ENCODE results near the gene SHF. TPM values are rescaled to one million over a fixed set of nuclear protein-coding genes. Genes with fewer than 3 reads are reported as not detected.

SHF gene
- total and polyA plus RNA-seq, 12 donors, result 2.4 to 8.4 (median 5.6) TPM

- DNase-seq (no peak), ATAC-seq (no peak)
- peaks cover 0 to 23% (median 18%) of the 10 kb centered on the region in 9 donors for H3K4me1 ChIP-seq
- intact Hi-C loops (cut with DNase I), result no loop called here
- H3K4me3 ChIP-seq, result peak overlapping the region in 9 of 10 donors; percentile 22 to 49 (median 41)
- WGBS, 2 donors, result 79 to 84% methylated on average over 7 of the region's 7 CpGs
- H3K27ac ChIP-seq, result no peak overlapping the region
- no peaks in the 10 kb centered on the region for H3K36me3 ChIP-seq
- no peak for TF ChIP-seq CTCF (IDR thresholded peaks at IDR 0.05)
- no peaks in the 10 kb centered on the region for H3K9me3 ChIP-seq
- H3K27me3 ChIP-seq, result peaks cover 5 to 97% (median 74%) of the 10 kb centered on the region in 7 donors
These were observed 57.3 kb downstream of the SHF start for GRCh38 chr15:45130291-45131000.

GRCh38 chr15:45129651-45130129 is 58.1 kb downstream of the SHF start, which contains the start of the genes DUOX1 and DUOXA1:
Gene DUOX1, plus strand, starts transcription at chr15:45129994. Its CDS starts 1,973 bp downstream, at chr15:45131967.
Gene DUOXA1, minus strand, starts transcription at chr15:45129879. Its CDS starts 6,865 bp downstream, at chr15:45123014.
- DNase-seq, result peak in 1 of 2 donors; percentile 57

GRCh38 chr15:45128971-45129639 is 58.7 kb downstream of the SHF start:
- intact Hi-C loops (cut with DNase I), result no loop called here
- Histone ChIP-seq H3K4me1 (peaks cover 0 to 15% (median 11%) of the 10 kb centered on the region in 9 donors), H3K4me3 (peak overlapping the region; percentile 2 to 49 (median 40)), H3K27me3 (peaks cover 5 to 96% (median 68%) of the 10 kb centered on the region in 7 donors), H3K9me3 (no peaks in the 10 kb centered on the region), H3K36me3 (no peaks in the 10 kb centered on the region), H3K27ac (no peak overlapping the region)
- no peak for TF ChIP-seq CTCF (IDR thresholded peaks at IDR 0.05)
- WGBS, 2 donors, result 3% methylated on average over 46 to 47 of the region's 47 CpGs
- DNase-seq (no peak), ATAC-seq (peak in 5 of 8 donors; percentile 18 to 33 (median 27))

More at GRCh38 chr15:45129651-45130129, 58.1 kb downstream of the SHF start, which contains the start of the genes DUOX1 and DUOXA1:
- Histone ChIP-seq H3K27ac (no peak within 1 kb of the TSS), H3K36me3 (no peaks in the 10 kb centered on the region), H3K27me3 (peaks cover 5 to 97% (median 71%) of the 10 kb centered on the region in 7 donors), H3K4me1 (peaks cover 0 to 16% (median 11%) of the 10 kb centered on the region in 9 donors), H3K9me3 (no peaks in the 10 kb centered on the region), H3K4me3 (peak within 1 kb of the TSS; percentile 2 to 49 (median 40))
- TF ChIP-seq CTCF (IDR thresholded peaks at IDR 0.05), result no peak
- intact Hi-C loops (cut with DNase I), result no loop called here
- 2 to 3% methylated on average over 43 to 46 of the region's 46 CpGs for WGBS, 2 donors
- ATAC-seq, result peak; percentile 49 to 83 (median 70)

GRCh38 chr15:45126535-45127158 is 61.1 kb downstream of the SHF start:
- intact Hi-C loops (cut with DNase I), result no loop called here
- H3K27me3 ChIP-seq, result peaks cover 5 to 89% (median 73%) of the 10 kb centered on the region in 7 donors
- TF ChIP-seq CTCF (IDR thresholded peaks at IDR 0.05), result peak; percentile 15 to 72 (median 59)

More at GRCh38 chr15:45126535-45127158, 61.1 kb downstream of the SHF start:
- H3K36me3 ChIP-seq, result no peaks in the 10 kb centered on the region
- 55 to 58% methylated on average over 2 of the region's 2 CpGs for WGBS, 2 donors
- peaks cover 0 to 15% (median 11%) of the 10 kb centered on the region in 9 donors for H3K4me1 ChIP-seq
- H3K4me3 ChIP-seq, result no peak overlapping the region
- no peak for ATAC-seq
- DNase-seq, result no peak
- H3K9me3 ChIP-seq, result no peaks in the 10 kb centered on the region
- no peak overlapping the region for H3K27ac ChIP-seq
